Measurements from ENCODE around the gene ACSL1. TPM values are rescaled to one million over a fixed set of nuclear protein-coding genes. Genes with fewer than 3 reads are reported as not detected.

The ACSL1 gene
- total RNA-seq, 1 experiment from 2014 or later = 3.5 TPM

GRCh38 chr4:184744236-184744635 is 81.5 kb downstream of the ACSL1 start:
- Mint-ChIP-seq H3K9me3 (peaks cover 28 to 32% of the 10 kb centered on the region in 2 experiments), H3K4me1 (peaks cover 33 to 39% of the 10 kb centered on the region in 2 experiments), H3K27me3 (ENCODE audit: low read depth) (peaks cover 23% of the 10 kb centered on the region), H3K36me3 (ENCODE audit: insufficient read depth in 1 of 3, low read depth in 3 of 3) (peaks cover 16 to 21% (median 21%) of the 10 kb centered on the region in 3 experiments), H3K4me3 (no peak overlapping the region), H3K27ac (no peak overlapping the region)
- Histone ChIP-seq H3K4ac (ENCODE audit: low read depth, low read length) (no peak overlapping the region), H3K23me2 (ENCODE audit: insufficient read length, low read depth, low read length, poor library complexity, severe bottlenecking) (no peaks in the 10 kb centered on the region), H4K20me1 (ENCODE audit: control insufficient read depth, insufficient read depth, insufficient read length) (no peaks in the 10 kb centered on the region), H3K56ac (ENCODE audit: insufficient read length, low read depth, low read length) (no peak overlapping the region), H3K79me1 (ENCODE audit: insufficient read depth, low read depth, low read length, poor library complexity, severe bottlenecking) (no peaks in the 10 kb centered on the region), H2BK12ac (ENCODE audit: insufficient read length, low read depth, low read length) (no peak overlapping the region), H3K79me2 (ENCODE audit: insufficient read depth, low read length) (no peaks in the 10 kb centered on the region), H3K9me3 (ENCODE audit: control insufficient read depth, low read depth, low read length) (no peaks in the 10 kb centered on the region), H3K23ac (ENCODE audit: insufficient read length, low read depth, low read length) (no peak overlapping the region), H3K9ac (ENCODE audit: extremely low read depth, insufficient read length, low read length) (no peak overlapping the region), H3T11ph (ENCODE audit: low read length) (no peak overlapping the region), H3K27ac (ENCODE audit: insufficient read length, low read depth, low read length) (no peak overlapping the region), H4K8ac (replicated peaks; ENCODE audit: insufficient read length, low read depth, low read length) (no peak overlapping the region), H4K5ac (ENCODE audit: insufficient read length, low read depth, low read length) (no peak overlapping the region), H2BK15ac (ENCODE audit: low read depth, low read length) (no peak overlapping the region), H2BK120ac (ENCODE audit: low read depth, low read length, poor library complexity, severe bottlenecking) (no peak overlapping the region), H2BK20ac (ENCODE audit: low read depth, low read length, poor library complexity, severe bottlenecking) (no peak overlapping the region), H2BK5ac (ENCODE audit: insufficient read length, low read length) (no peak overlapping the region), H4K91ac (ENCODE audit: insufficient read length, low read depth, low read length) (no peak overlapping the region), H3K18ac (ENCODE audit: insufficient read length, low read depth, low read length) (no peak overlapping the region), H3K4me1 (ENCODE audit: insufficient read depth, low read length) (peaks cover 3% of the 10 kb centered on the region; the same call in 1 of the 2 replicates), H2AK5ac (ENCODE audit: insufficient read length, low read length) (no peak overlapping the region), H3K27me3 (ENCODE audit: insufficient read depth, low read length) (no peaks in the 10 kb centered on the region), H3K14ac (ENCODE audit: insufficient read depth, low read length) (no peak overlapping the region), H2AFZ (ENCODE audit: low read length) (no peak overlapping the region), H3K4me2 (ENCODE audit: insufficient read depth, insufficient read length, low read length) (no peak overlapping the region)
- DNase-seq = no peak
- no CpG with 5 or more reads among the region's 10 CpGs for WGBS (ENCODE audit: extremely low coverage, insufficient read length, low lambda C conversion rate)
- TF ChIP-seq CTCF (conservative IDR thresholded peaks at IDR 0.05) = no peak
